ENCODE measurements around the gene SSBP3. TPM values are rescaled to one million over a fixed set of nuclear protein-coding genes. Genes with fewer than 3 reads are reported as not detected.
A peak's percentile ranks its signal among the peaks of the same experiment; 100 is the strongest.

The SSBP3 gene
- total and polyA plus RNA-seq, 9 of the 15 experiments (the other 6 are each of a cell fraction or from before 2014, with no cell fraction given) = 8.7 to 108 (median 33.8) TPM

- POLR2A ChIA-PET = interaction anchor here (0.6 to 2.9 kb wide), 3 partner anchors 12 to 104 kb away, joined by 3 to 14 read pairs (median 4); no protein-coding TSS in a partner anchor
- H2AFZ ChIP-seq (ENCODE audit: low read depth, low read length) = no peak overlapping the region
- H3K36me3 ChIP-seq (ENCODE audit: control insufficient read depth, insufficient read depth, low read length) = peaks cover 89% of the 10 kb centered on the region
- peaks cover 81% of the 10 kb centered on the region for H3K79me2 ChIP-seq (ENCODE audit: control insufficient read depth, insufficient read depth, low read length)
- H3K4me1 ChIP-seq (replicated peaks in 1 of 2; ENCODE audit: control insufficient read depth in 2 of 2, insufficient read depth in 2 of 2, low read length in 2 of 2) = peaks cover 6 to 9% of the 10 kb centered on the region in 2 experiments; a peak in 4 of 5 replicates
- no peaks in the 10 kb centered on the region for H3K9me3 ChIP-seq (replicated peaks; ENCODE audit: control insufficient read depth, insufficient read depth, low read depth, low read length)
- TF ChIP-seq ZC3H4 (CRISPR knock-in tag; IDR thresholded peaks at IDR 0.05; ENCODE audit: borderline replicate concordance) = no peak
- TF ChIP-seq RBFOX2 (IDR thresholded peaks at IDR 0.05; ENCODE audit: low read depth, low read length) = 0 out of 2 replicates have a peak, but pooled peaks have one; percentile 5
- 0 out of 2 replicates have a peak, but pooled peaks have one; percentile 20 for TF ChIP-seq KAT7 (CRISPR knock-in tag; IDR thresholded peaks at IDR 0.05; ENCODE audit: borderline replicate concordance)
- no peak overlapping the region for H3K4me2 ChIP-seq (ENCODE audit: insufficient read depth, low read length)
- no TSS peak for BruUV-seq (replicated peaks)
- H3K9me1 ChIP-seq (ENCODE audit: control insufficient read depth, insufficient read depth, low read length) = no peaks in the 10 kb centered on the region
- FAIRE-seq (no peak), ATAC-seq (no peak; the same call in 2 of the 3 replicates), DNase-seq (ENCODE audit: extremely low read depth in 1 of 4, low spot score in 3 of 4) (no peak)
- H3K4me3 ChIP-seq = no peak overlapping the region
- CTCF ChIA-PET (ENCODE audit: low intra/inter-chr PET ratio) = no interaction called here
- intact Hi-C loops (cut with micrococcal nuclease) = no loop called here
- H4K20me1 ChIP-seq (replicated peaks; ENCODE audit: control insufficient read depth, insufficient read depth, low read length) = peaks cover 14% of the 10 kb centered on the region; the same call in 1 of the 2 replicates
- H3K27ac ChIP-seq (ENCODE audit: extremely low read depth, low read depth, low read length) = no peak overlapping the region
- no peaks in the 10 kb centered on the region for H3K27me3 ChIP-seq (ENCODE audit: control insufficient read depth in 2 of 2, insufficient read depth in 2 of 2, low read length in 2 of 2)
- H3K9ac ChIP-seq (ENCODE audit: insufficient read depth in 1 of 2, low read depth in 2 of 2, low read length in 2 of 2) = peak overlapping the region in 1 of 2 experiments; percentile 58; a peak in 2 of 4 replicates
- in situ Hi-C loops (cut with MboI) = no loop called here
- WGBS (ENCODE audit: insufficient coverage, low coverage, missing lambda C conversion rate) = 86% methylated on average over 15 of the region's 15 CpGs
Observed at GRCh38 chr1:54391450-54392209, 14.6 kb downstream of the SSBP3 start.

DNA sequence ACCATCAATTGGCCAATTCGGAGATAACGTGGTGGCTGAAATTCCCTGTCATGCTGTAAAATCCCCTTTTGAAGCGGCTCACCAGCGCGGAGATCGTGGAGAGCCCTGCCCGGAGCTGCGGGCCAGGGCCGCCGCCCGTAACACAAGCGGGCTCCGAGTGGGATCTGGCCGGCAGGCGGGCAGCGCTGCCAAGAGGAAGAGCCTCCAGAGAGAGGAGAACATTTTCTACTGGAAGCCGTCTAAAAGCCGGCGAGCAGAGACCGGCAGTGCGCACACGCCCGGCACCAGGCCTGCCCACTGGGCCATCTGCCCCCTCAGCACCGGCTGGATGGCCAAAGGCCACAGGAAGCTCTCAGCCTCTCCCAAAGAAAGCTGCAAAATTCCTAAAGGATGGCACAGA is 15.5 kb downstream of the SSBP3 start:
- Histone ChIP-seq H3K27me3 (ENCODE audit: control insufficient read depth in 2 of 2, insufficient read depth in 2 of 2, low read length in 2 of 2) (no peaks in the 10 kb centered on the region), H3K36me3 (ENCODE audit: control insufficient read depth, insufficient read depth, low read length) (peaks cover 90% of the 10 kb centered on the region), H3K9me1 (ENCODE audit: control insufficient read depth, insufficient read depth, low read length) (no peaks in the 10 kb centered on the region), H4K20me1 (replicated peaks; ENCODE audit: control insufficient read depth, insufficient read depth, low read length) (peaks cover 22% of the 10 kb centered on the region), H2AFZ (ENCODE audit: low read depth, low read length) (no peak overlapping the region), H3K9me3 (replicated peaks; ENCODE audit: control insufficient read depth, insufficient read depth, low read depth, low read length) (no peaks in the 10 kb centered on the region), H3K4me1 (replicated peaks in 1 of 2; ENCODE audit: control insufficient read depth in 2 of 2, insufficient read depth in 2 of 2, low read length in 2 of 2) (peaks cover 4 to 6% of the 10 kb centered on the region in 2 experiments; a peak in 4 of 5 replicates), H3K27ac (ENCODE audit: extremely low read depth, low read depth, low read length) (no peak overlapping the region), H3K4me2 (ENCODE audit: insufficient read depth, low read length) (no peak overlapping the region), H3K9ac (ENCODE audit: insufficient read depth in 1 of 2, low read depth in 2 of 2, low read length in 2 of 2) (no peak overlapping the region), H3K79me2 (ENCODE audit: control insufficient read depth, insufficient read depth, low read length) (peaks cover 81% of the 10 kb centered on the region), H3K4me3 (no peak overlapping the region)
- FAIRE-seq (no peak), DNase-seq (ENCODE audit: extremely low read depth in 1 of 4, low spot score in 3 of 4) (no peak), ATAC-seq (no peak)
- 95% methylated on average over 23 of the region's 24 CpGs for WGBS (ENCODE audit: insufficient coverage, low coverage, missing lambda C conversion rate)
- POLR2A ChIA-PET = interaction anchor here (0.7 to 2.9 kb wide), 3 partner anchors 13 to 398 kb away, joined by 3 to 14 read pairs (median 3); no protein-coding TSS in a partner anchor
- in situ Hi-C loops (cut with MboI) (no loop called here), intact Hi-C loops (cut with micrococcal nuclease) (no loop called here)
- BruUV-seq (replicated peaks) = no TSS peak
- CTCF ChIA-PET (ENCODE audit: low intra/inter-chr PET ratio) = no interaction called here
- TF ChIP-seq HMGN3 (IDR thresholded peaks at IDR 0.05; ENCODE audit: borderline replicate concordance, extremely low read depth, insufficient read length, low read depth, low read length) = peak; percentile 30
- peak; percentile 23; the same call in 1 of the 2 replicates for TF ChIP-seq POLR2G (IDR thresholded peaks at IDR 0.05; ENCODE audit: low read depth, low read length)
- TF ChIP-seq SMARCA4 (IDR thresholded peaks at IDR 0.05) = no peak
- no peak for TF ChIP-seq POLR3G (IDR thresholded peaks at IDR 0.05; ENCODE audit: extremely low read depth, insufficient read length, insufficient replicate concordance)
- TF ChIP-seq PRDM10 (IDR thresholded peaks at IDR 0.05; ENCODE audit: partially characterized antibody) = no peak
- TF ChIP-seq CBFA2T3 (IDR thresholded peaks at IDR 0.05) = no peak
- no peak for TF ChIP-seq HNRNPL (IDR thresholded peaks at IDR 0.05; ENCODE audit: low read depth, low read length)
